Measurements from ENCODE around the gene INPP4B.

The INPP4B gene

GRCh38 chr4:142036795-142037583 is 809.1 kb downstream of the INPP4B start:
- DNase-seq = no peak

- DNase-seq = no peak
These were observed 810.5 kb downstream of the INPP4B start for GRCh38 chr4:142035566-142035965.

GRCh38 chr4:142034101-142034500 is 812.0 kb downstream of the INPP4B start:
- DNase-seq = no peak

GRCh38 chr4:142030010-142030409 is 816.1 kb downstream of the INPP4B start:
- no peak for DNase-seq

DNA sequence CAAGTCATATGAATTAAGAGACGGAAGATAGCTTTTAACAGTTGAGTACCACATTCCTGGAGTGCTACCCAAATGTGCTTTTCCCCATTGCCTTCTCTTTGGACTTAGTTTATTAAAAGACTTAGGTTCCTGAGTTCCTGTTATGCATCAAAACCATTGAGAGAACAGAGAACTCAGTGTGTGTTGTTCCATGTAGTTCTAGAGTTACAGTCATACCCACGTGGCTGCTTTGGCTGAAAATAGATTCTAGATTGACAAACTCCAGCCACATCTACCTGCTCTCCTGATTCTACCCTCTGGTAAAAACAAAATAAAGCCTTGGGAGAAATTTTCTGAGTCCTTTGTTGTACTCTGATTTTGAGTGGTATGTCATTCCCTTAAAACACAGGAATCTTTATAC is 824.3 kb downstream of the INPP4B start:
- DNase-seq = no peak

GRCh38 chr4:142021181-142021580 is 824.9 kb downstream of the INPP4B start:
- DNase-seq = no peak

DNA sequence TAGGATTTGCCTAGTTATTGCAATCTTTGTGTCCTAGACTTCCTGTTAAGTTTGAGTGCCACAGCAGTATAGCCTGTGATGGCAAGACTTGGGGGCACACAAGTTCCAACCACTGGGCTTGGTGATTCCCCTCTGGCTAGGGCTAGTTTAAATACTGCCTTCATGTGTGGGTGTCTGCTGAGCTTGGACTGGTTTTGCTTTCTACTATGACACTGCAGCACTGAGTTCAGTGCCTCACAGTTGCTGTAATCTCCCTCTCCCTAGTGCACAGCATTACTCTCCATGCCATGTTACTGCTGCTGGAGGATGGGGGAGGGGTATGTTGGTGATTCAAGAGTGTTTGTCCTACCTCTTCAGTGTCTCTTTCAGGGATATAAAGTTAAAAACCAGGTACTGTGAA is 830.1 kb downstream of the INPP4B start:
- DNase-seq = no peak

DNA sequence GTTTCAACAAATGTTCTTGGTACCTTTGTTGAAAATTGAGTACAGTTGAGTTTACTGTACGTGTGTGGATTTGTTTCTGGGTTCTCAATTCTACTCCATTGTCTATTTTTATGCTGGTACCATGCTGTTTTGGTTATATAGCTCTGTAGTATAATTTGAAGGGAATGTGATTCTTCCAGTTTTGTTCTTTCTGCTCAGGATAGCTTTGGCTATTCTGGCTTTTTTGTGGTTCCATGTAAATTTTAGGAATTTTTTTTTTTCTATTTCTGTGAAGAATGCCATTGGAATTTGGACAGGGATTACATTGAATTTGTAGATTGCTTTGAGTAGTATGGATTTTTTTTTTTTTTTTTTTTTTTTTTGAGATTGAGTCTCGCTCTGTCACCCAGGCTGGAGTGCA is 836.4 kb downstream of the INPP4B start:
- no peak for DNase-seq

DNA sequence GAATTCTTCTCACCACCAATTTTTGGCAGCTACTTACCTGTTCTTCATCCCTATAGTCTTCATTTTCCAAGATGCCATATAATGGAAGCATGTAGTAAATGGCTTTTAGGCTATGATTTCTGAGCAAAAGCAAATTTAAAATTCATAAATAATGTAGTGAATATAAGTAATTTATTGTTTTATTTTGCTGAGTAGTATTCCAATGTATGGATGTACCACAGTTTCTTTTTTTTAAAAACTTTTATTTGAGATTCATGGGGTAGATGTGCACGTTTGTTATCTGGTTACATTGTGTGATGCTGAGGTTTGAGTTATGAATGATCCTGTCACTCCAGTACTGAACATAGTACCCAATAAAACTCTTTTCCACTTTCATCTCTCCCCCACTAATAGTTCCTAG is 840.6 kb downstream of the INPP4B start:
- DNase-seq = no peak

GRCh38 chr4:141999446-142000143 is 846.5 kb downstream of the INPP4B start:
- no peak for DNase-seq

DNA sequence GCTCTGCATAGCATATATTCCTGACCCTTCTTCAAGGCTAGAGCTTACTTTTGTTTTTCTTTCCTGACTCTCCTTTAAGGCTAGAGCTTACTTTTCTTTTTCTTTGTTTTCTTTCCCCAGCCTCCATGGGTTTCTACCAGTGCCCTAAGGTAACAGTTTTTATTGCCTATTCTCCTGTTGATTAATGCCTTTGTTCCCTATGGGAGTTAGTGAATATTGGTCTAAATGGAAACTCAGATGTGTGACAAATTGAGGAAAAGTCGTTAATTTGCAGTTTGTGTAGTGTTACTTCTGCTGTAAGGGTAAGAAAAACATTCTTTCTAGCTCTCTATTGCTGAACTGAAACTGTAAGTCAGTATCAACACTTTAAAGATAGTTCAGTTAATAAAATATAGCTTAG is 851.0 kb downstream of the INPP4B start:
- no peak for DNase-seq

DNA sequence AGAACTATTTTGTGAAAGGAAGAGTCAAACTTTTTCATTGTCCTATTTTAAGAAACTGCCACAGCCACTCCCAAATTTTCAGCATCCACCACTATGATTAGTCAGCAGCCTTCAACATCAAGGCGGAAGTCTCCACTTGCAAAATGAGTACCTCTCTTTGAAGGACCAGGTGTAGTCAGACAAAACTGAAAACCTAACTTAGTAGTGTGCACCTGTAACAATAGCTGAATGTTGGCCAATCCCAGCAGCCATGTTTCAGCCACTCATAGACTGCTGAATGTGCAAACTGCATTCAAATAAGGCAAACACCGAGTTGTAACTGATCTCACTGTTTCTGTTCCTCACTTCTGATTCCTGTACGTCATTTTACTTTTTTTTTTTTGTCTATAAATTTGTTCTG is 868.7 kb downstream of the INPP4B start:
- DNase-seq = no peak

Data from activated T-cell treated with anti-CD3 and anti-CD28 coated beads, Interleukin-2, amount 50 U/mL, for 48 hours (primary cell).